ENCODE data around the gene SPC24.

The SPC24 gene

GRCh38 chr19:11115895-11116446 lies 39.6 kb downstream of the SPC24 start:
- TF ChIP-seq CTCF (IDR thresholded peaks at IDR 0.05), result no peak

- TF ChIP-seq CTCF (IDR thresholded peaks at IDR 0.05), result no peak
Observed at GRCh38 chr19:11115042-11115441, 40.5 kb downstream of the SPC24 start.

- no peak for TF ChIP-seq CTCF (IDR thresholded peaks at IDR 0.05)
Observed at GRCh38 chr19:11113140-11113708, 42.4 kb downstream of the SPC24 start.

- TF ChIP-seq CTCF (IDR thresholded peaks at IDR 0.05), result no peak
Observed at GRCh38 chr19:11111771-11112144, 43.8 kb downstream of the SPC24 start.

- no peak for TF ChIP-seq CTCF (IDR thresholded peaks at IDR 0.05)
Observed at GRCh38 chr19:11111117-11111770, 44.3 kb downstream of the SPC24 start.

DNA sequence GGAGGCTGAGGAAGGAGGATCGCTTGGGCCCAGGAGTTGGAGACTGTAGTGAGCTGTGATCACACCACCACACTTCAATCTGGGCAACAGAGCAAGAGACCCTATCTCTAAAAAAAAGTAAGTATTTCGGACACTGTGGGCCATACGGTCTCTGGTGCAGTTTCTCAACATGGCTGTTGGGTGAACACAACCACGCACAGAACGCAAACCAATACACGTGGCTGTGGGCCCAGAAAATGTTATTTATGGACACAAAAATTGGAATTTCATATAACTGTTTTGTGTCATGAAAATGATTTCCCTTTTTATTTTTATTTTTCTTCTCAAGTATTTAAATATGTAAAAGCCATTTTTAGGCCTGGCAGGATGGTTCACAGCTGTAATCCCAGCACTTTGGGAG lies 46.8 kb downstream of the SPC24 start:
- no peak for TF ChIP-seq CTCF (IDR thresholded peaks at IDR 0.05)

DNA sequence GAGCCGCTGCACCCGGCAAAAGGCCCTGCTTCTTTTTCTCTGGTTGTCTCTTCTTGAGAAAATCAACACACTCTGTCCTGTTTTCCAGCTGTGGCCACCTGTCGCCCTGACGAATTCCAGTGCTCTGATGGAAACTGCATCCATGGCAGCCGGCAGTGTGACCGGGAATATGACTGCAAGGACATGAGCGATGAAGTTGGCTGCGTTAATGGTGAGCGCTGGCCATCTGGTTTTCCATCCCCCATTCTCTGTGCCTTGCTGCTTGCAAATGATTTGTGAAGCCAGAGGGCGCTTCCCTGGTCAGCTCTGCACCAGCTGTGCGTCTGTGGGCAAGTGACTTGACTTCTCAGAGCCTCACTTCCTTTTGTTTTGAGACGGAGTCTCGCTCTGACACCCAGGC lies 49.1 kb downstream of the SPC24 start:
- no peak for TF ChIP-seq CTCF (IDR thresholded peaks at IDR 0.05)
